SK-N-DZ (cell line): ENCODE data around the gene LAMA3.

Source experiments
- DNase-seq: peaks from one replicate; pipeline ENCODE4 v3.0.0-alpha.2; 2015; ENCODE audit warnings: low spot score

The LAMA3 gene

GRCh38 chr18:23875966-23876895 lies 187.0 kb downstream of the LAMA3 start:
- DNase-seq = no peak

GRCh38 chr18:23876921-23877320 lies 187.7 kb downstream of the LAMA3 start:
- DNase-seq = no peak

DNA sequence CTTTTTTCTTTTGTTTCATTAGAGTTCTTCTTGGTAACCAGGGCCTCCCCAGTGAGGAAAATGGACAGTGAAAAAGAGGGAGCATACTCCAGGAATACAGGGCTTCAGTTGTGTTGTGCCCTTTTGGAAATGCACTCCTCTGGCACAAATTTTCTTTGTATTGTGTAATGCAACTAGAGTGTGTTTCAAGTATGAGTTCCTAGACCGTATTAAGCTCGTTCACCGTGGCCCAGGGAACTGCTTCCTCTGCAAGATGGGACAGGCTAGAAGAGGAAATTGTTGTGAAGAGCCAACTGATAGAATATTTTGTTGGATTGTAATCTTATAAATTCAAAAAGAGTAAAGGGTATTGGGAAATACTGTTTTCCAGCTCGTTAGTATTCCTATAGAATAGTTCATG lies 188.1 kb downstream of the LAMA3 start:
- DNase-seq = no peak

GRCh38 chr18:23878336-23878900 lies 189.2 kb downstream of the LAMA3 start:
- DNase-seq = no peak

DNA sequence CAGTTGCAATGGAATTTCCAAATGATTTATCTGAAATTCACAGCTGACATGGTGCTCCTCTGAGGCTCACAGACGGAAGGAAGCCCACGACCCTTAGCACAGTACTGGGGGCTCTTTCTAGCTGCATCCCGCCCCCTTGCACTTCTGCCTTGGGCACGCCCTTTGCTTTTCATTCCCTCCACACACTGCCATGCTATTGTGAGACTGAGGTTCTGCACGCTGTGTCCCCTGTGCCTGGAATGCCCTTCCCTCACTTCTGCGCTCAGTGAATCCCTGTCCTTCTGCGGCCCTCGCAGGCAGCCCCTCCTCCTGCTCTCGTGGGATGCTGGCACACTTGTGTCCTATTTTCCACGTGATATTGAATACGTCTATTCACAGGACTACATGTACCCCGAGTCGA lies 189.9 kb downstream of the LAMA3 start:
- no peak for DNase-seq

DNA sequence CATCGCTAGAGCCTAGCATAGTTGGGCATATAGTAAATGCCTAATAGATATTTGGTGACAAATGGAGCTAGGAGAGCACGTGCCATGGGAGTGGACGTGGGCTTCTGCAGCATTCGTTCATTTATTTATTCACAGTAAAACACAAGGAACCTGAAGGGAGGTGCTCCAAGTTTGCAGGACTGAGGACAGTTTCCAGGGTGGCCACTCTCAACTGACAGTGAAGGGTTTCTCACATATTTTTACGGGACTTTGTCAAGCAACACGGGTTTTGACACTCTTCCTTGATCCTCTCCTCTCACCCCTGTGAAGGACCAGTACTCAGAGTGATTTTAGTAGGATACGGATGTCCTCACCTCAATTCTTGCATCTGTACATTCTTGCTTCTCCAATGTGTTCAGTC lies 190.3 kb downstream of the LAMA3 start:
- no peak for DNase-seq

DNA sequence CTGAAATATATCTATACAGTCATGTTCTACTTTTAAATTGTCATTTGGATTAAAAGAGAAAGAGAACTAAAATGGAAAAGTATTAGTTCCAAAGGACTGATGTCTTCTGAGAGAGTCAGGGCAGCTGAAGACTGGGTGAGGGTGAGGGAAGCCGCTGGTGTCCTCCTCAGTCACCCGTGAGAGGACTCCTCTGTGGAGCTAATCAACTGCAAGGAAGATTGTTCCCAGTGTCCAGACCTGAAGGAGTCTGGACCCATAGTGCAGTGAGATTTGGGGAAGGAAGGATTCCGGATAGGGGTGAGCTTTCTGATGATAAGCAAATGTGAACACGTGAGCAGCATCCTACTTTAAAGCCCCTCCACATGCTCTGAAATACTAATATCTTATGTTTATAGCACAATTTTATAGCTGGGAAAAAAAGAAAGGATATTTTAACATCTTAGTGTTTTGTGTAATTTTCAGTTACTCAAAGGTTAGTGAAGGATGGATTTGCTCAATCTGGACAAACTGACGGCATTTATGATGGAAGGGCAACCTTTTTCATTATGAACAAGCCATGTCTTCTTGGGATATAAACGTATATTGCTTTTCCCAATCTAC lies 190.8 kb downstream of the LAMA3 start:
- no peak for DNase-seq

- DNase-seq = no peak
These were observed 191.8 kb downstream of the LAMA3 start for GRCh38 chr18:23880931-23881617.

GRCh38 chr18:23881778-23882177 lies 192.5 kb downstream of the LAMA3 start:
- no peak for DNase-seq

- no peak for DNase-seq
These were observed 193.5 kb downstream of the LAMA3 start for GRCh38 chr18:23882616-23883276.

DNA sequence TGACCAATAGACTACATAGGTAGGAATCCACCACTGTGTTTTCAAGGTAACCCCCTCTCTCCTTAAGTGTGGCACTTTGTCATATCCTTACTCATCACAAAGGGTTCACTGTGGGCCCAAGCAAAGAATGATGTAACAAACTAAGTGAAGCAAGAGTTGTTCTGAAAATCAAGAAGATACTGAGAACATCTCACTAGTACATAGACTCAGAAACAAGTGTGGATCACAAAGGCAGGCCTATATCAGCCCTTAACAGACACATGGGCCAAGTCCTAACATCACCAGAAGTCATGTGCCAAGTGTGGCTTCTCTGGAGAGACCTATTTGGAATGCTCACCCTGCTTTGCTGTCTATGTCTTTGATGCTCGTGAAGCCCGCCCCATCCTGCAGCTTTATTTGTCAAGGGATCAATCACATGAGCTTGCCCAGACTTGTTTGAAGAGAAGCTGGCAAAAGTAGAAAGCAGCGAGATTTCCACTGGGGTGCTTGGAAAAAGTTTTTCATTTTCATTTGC lies 194.1 kb downstream of the LAMA3 start:
- no peak for DNase-seq

DNA sequence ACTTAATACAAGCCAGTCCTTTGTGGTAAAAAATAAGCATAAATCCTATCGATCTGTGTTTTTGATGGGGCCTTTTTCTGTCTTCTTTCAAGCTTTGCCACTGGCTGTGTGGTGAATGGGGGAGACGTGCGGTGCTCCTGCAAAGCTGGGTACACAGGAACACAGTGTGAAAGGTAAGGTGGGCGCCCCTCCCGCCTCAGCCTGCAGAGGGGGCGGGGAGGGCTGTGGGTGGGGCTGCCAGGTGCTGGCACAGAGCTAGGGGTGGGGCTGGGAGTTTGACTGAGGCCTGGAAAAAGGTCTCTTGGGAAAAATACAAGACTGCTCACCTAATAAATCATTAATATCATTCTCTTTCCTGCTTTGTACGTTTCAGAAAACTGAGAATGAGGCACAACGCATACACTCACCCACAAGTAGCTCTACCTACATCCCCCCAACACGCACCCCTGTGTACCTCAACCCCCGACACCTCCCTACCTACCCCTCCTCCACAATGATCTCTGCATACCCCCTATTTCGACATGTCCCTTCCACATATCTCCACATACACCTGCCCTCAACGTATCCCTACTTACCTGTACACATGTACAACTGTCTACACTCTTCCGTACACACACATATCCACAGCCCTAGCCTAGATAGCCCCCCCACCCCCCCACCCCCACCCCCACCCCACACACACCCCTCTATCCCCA lies 195.6 kb downstream of the LAMA3 start:
- no peak for DNase-seq

DNA sequence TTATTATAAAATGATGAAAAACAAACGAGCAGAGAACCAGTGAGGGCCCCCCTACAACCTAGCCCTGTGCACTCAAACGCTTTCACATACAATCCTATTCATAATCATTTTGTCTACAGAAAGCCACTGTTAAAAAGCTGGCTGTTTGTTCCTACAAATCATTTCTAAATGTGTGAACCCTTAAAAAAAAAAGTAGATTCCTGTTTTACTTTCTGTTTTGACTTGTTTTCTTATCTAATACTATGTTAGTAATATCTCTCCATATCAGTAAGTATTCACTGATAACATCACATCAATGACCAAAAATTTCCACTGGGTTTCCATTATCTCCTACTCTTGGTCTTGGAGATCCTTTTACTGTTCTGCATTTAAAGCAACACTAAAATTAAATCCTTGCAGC lies 196.5 kb downstream of the LAMA3 start:
- no peak for DNase-seq

DNA sequence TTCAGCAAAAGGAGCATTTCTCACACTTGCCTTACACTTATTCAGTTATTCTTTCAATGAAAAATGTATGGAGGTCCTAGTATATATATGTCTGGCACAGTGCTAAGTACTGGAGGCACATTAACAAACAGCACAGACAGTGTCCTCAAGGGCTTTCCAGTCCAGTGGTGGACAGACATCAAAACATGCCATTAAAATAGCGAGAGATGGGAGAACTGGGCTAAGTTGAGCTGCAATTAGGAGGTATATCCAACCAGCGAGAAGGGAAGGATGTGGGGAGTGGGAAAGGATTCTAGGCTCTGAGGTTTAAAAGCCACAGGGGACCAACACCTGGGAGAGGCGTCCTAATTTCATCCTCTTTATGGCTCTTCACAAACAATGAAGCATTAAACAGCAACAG lies 197.8 kb downstream of the LAMA3 start:
- DNase-seq = no peak

DNA sequence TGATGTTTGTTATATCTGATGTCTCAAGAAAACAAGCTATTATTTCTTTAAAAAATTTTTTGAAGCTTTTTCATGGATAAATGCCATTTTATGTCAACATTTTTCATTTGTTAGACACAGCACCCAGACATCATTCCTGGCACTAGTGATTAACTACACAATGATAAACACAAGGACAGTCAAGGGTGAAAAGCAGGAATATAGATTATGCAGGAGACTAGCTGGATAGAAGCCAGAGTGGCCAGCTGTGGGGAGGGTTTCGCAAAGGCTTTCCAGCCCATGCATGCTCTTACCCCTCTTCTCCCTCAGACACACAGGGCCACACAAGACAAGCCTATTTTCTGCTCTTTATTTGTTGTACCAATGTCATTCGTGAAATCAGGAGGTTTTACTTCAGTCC lies 198.2 kb downstream of the LAMA3 start:
- no peak for DNase-seq

DNA sequence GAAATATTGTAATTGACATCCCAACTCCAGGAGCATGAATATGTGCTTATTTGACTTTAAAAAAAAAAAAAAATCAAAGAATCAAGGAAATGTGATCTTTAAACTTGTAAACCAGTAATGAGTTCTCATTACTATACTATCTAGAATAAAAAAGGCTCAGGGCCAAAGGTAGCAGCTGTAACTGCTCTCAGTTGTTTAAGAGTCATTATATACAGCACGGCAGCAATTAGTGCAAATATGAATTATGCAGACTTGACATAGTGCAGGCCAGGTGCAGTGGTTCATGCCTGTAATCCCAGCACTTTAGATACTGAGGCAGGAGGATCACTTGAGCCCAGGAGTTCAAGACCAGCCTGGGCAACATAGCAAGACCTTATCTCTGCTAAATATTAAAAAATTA lies 199.6 kb downstream of the LAMA3 start:
- peak; percentile 11 for DNase-seq

DNA sequence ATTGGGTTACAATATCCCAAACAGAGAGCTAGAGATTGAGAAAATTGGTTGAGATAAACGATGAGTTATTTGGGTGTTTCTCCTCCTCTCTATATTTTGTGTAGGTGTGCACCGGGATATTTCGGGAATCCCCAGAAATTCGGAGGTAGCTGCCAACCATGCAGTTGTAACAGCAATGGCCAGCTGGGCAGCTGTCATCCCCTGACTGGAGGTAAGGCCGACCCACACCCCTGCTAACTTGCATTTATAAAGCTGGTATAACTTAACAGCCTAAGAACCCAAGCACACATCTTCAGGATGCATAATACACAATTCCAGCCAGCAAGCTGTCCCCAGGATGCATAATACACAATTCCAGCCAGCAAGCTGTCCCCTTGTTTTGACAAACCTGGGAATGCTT lies 200.7 kb downstream of the LAMA3 start:
- DNase-seq = no peak

DNA sequence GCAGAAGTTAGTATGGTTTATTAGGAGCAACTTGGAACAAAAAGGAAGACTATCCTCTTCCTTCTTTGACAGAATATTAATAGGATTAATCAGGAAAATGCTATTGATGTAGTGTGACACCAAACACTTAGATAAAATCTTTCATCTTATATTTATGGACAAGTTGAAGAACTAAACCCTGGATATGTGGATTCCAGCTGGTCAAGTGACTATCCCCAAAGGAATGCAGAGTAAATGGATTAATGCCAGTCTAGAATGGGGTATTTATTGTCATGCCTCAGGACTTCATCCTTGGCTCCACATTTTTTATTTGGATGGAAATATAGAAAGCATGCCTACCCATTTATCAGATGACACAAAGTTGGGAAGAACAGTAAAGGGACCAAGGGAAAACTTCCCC lies 201.3 kb downstream of the LAMA3 start:
- DNase-seq = no peak

DNA sequence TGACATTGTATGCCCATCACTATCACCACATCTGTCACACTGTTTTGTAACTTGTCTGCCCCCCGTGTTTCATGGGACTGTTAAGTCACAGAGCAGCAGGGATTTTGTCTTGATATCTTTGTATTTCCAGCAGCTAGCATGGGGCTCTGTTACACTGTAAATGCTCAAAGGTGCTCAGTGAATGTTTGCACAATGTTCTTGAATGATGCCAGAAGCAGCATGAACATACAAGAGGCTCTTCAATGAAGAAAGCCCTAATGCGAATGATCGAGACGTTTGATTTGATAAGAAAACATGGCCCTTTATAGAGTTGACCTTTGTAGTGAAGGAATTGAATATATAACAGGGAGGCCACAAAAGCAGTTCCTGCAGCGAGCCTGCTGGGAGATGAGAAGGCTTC lies 204.4 kb downstream of the LAMA3 start:
- DNase-seq = no peak

DNA sequence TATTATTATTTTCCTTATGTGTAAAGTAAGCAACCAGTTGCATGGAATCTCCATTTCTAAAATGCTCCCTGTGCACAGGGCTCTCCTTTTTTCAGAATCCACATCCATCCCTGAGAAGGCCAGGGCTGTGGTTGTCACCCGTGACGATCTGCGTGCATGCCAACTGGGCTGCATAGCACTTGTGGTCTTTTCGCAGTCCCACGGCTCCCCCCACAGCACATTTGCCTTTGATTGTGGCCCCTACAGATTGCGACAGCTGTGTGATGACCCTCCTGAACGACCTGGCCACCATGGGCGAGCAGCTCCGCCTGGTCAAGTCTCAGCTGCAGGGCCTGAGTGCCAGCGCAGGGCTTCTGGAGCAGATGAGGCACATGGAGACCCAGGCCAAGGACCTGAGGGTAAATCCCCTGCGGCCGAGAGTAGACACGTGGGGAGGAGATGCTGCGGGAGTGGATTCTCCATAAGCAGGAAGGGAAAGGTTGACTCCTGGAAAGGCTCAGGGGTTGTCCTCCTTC lies 205.5 kb downstream of the LAMA3 start:
- DNase-seq = no peak

- DNase-seq = no peak
These were observed 208.0 kb downstream of the LAMA3 start for GRCh38 chr18:23897291-23897690.
